Ishikawa (cell line): ENCODE results near the gene PDE7B.

Source experiments
- CEBPB ChIP-seq: IDR thresholded peaks from 2 replicates; pipeline ENCODE4 v1.6.1; 2012
- CREB1 ChIP-seq: IDR thresholded peaks from 2 replicates; pipeline ENCODE4 v1.6.1; 2012; ENCODE audit warnings: low read depth
- EGR1 ChIP-seq: IDR thresholded peaks from 2 replicates; pipeline ENCODE4 v1.6.1; 2012
- EP300 ChIP-seq: IDR thresholded peaks from 2 replicates; pipeline ENCODE4 v1.6.1; 2012; ENCODE audit warnings: borderline replicate concordance
- FOXM1 ChIP-seq: IDR thresholded peaks from 2 replicates; pipeline ENCODE4 v1.6.1; 2012; ENCODE audit warnings: low read depth, borderline replicate concordance
- NFIC ChIP-seq: IDR thresholded peaks from 2 replicates; pipeline ENCODE4 v1.6.1; 2012
- RAD21 ChIP-seq: IDR thresholded peaks from 2 replicates; pipeline ENCODE4 v1.6.1; 2012; ENCODE audit warnings: low read depth
- TAF1 ChIP-seq: IDR thresholded peaks from 2 replicates; pipeline ENCODE4 v1.6.1; 2012; ENCODE audit warnings: low read depth, mild to moderate bottlenecking
- TCF12 ChIP-seq: IDR thresholded peaks from 2 replicates; pipeline ENCODE4 v1.6.1; 2012; ENCODE audit warnings: low read depth
- TEAD4 ChIP-seq: IDR thresholded peaks from 2 replicates; pipeline ENCODE4 v1.6.1; 2012
- YY1 ChIP-seq: IDR thresholded peaks from 2 replicates; pipeline ENCODE4 v1.6.1; 2012; ENCODE audit warnings: low read depth
- ZBTB7A ChIP-seq: IDR thresholded peaks from 2 replicates; pipeline ENCODE4 v1.6.1; 2012; ENCODE audit warnings: low read depth
- TF ChIP-seq, protein P1 (sequence below): IDR thresholded peaks from 2 replicates; pipeline ENCODE4 v1.6.1; 2012
- TF ChIP-seq, protein P2 (sequence below): IDR thresholded peaks from 2 replicates; pipeline ENCODE4 v1.6.1; 2012; ENCODE audit warnings: low read depth, mild to moderate bottlenecking
- TF ChIP-seq, protein P3 (sequence below): IDR thresholded peaks from 2 replicates; pipeline ENCODE4 v1.6.1; 2012

Gene PDE7B

DNA sequence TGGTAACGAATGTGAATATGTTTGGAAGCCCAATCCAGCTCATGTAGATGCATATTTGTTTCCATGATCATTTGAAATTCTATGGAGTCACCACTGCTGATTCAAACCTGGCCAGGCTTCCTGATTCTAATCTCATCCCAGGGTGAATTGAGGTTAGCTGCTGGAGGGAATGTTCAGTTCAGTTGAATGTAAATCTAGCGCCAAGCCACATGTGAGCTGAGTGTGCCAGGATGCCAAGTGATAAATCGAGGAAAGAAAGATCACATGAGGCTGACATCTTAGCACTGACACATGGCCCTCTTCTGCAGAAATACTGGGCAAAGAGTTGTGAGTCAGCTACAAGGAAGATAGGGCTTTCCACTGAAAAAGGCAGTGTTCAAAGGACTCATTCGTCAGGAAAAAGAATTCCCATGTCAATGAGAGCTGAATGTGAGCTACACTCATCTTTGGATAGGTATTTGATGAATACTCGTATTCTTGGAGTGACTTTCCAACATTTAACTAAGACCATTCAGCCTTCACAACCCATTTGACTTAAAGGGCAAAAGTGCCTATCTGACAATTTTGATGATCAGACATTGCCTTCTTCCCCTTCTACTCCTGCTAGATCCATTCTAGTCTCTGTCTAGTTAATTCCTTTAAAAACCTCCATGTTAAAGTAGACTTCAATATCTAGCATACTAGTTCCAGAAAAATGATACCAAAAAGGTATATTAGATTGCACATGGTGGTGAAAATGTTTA lies 226.5 kb downstream of the PDE7B start:
- TF ChIP-seq EGR1 (no peak), TEAD4 (no peak), CEBPB (no peak), ZBTB7A (no peak), NFIC (no peak), FOXM1 (no peak), RAD21 (no peak), CREB1 (no peak), TCF12 (no peak), YY1 (no peak), TAF1 (no peak), EP300 (no peak)
- TF ChIP-seq, protein P1, sequence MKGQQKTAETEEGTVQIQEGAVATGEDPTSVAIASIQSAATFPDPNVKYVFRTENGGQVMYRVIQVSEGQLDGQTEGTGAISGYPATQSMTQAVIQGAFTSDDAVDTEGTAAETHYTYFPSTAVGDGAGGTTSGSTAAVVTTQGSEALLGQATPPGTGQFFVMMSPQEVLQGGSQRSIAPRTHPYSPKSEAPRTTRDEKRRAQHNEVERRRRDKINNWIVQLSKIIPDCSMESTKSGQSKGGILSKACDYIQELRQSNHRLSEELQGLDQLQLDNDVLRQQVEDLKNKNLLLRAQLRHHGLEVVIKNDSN = no peak
- TF ChIP-seq, protein P2, sequence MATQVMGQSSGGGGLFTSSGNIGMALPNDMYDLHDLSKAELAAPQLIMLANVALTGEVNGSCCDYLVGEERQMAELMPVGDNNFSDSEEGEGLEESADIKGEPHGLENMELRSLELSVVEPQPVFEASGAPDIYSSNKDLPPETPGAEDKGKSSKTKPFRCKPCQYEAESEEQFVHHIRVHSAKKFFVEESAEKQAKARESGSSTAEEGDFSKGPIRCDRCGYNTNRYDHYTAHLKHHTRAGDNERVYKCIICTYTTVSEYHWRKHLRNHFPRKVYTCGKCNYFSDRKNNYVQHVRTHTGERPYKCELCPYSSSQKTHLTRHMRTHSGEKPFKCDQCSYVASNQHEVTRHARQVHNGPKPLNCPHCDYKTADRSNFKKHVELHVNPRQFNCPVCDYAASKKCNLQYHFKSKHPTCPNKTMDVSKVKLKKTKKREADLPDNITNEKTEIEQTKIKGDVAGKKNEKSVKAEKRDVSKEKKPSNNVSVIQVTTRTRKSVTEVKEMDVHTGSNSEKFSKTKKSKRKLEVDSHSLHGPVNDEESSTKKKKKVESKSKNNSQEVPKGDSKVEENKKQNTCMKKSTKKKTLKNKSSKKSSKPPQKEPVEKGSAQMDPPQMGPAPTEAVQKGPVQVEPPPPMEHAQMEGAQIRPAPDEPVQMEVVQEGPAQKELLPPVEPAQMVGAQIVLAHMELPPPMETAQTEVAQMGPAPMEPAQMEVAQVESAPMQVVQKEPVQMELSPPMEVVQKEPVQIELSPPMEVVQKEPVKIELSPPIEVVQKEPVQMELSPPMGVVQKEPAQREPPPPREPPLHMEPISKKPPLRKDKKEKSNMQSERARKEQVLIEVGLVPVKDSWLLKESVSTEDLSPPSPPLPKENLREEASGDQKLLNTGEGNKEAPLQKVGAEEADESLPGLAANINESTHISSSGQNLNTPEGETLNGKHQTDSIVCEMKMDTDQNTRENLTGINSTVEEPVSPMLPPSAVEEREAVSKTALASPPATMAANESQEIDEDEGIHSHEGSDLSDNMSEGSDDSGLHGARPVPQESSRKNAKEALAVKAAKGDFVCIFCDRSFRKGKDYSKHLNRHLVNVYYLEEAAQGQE = no peak
- TF ChIP-seq, protein P3, sequence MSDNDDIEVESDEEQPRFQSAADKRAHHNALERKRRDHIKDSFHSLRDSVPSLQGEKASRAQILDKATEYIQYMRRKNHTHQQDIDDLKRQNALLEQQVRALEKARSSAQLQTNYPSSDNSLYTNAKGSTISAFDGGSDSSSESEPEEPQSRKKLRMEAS = no peak

DNA sequence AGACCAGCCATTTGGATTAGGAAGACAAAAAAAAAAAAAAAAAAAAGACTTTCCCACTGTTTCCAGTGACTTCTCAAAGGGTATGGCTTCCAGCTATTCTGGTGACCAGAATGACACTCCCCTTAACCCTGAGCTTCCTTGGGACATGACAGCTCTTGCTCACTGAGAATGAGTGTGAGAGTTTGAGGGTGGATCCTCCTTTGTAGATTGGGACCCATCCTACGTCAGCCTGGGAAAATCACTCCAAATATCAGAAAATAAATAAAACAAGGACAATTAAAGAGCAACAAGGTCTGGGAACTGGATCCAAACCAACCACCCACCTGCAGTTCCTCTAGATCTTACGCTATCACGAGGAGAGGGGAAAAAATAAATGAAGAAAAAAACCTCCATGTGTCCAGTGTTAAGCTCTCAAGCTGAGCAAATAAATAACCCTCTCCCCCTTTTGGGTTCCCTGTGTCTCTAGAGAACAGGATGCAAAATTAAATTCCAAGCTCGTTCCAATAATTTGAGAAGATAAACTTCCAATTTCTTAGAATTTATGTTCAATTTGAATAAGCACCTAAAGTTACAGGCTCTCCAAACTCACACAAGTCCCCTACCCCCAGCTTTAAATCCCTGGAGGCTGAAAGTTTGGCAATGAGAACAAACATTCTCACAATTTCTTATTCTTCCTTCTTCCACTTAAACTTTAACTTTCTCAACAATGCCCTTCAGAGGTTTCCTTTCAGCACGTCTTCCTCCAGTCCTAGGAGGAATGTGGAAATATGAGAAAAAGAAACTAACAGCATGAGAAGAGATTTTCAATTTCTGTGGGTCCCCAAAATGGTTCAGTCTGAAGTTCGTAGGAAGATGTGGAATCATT lies 228.4 kb downstream of the PDE7B start:
- TF ChIP-seq TAF1 (no peak), YY1 (no peak), FOXM1 (no peak), RAD21 (no peak), TCF12 (no peak), TEAD4 (no peak), NFIC (no peak)
- TF ChIP-seq, protein P2 = no peak
- TF ChIP-seq, protein P3 = no peak
- TF ChIP-seq, protein P1 = no peak

DNA sequence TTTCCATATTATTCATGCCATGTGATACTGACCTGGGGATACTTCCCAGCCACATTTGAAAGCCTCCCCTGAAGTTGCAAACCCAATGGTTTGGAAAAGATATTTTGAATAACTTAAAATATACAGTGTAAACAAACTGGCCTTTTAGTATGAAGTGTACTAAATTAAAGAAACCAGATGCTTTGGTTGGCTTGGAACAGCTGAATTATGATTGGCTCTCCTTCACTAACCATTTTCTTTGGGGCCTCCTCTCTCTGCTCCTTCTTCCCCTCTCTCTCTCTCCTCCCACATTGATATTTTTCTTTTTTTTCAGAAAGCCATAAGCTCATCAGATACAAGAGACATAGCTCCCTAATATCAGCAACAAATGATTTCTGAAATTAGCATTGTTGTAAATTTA lies 232.0 kb downstream of the PDE7B start:
- TF ChIP-seq CEBPB = no peak
- no peak for TF ChIP-seq ZBTB7A

DNA sequence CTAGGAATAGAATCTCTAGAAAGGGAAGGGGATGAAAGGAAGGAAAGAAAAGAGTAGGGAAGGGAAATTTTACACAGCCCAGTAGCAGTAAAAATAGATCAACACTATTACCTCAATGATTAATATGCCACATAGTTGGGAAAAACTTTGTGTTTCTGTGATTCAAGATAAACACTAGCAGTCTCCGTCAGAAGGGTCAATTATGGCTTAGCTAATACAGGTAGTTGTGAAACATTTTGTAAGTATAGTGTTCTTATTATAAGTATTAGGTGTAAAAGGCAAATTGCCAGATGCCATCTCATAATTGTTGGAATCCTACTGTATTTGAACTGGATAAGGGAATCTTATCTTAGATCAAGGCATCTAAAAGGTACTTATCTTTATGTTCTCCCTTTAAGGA lies 232.9 kb downstream of the PDE7B start:
- no peak for TF ChIP-seq ZBTB7A
- TF ChIP-seq, protein P2 = no peak
- no peak for TF ChIP-seq TAF1
- no peak for TF ChIP-seq TEAD4
